HG03354 (cell line): Measurements from ENCODE around the gene BTC.
"Not testable (repeated sequence)": the region's sequence is repeated elsewhere in the genome, so short reads cannot be mapped to it uniquely, and the experiment has no call there.

Experiments
- ATAC-seq: cut with Tn5 transposase; IDR thresholded peaks from one replicate; pipeline ENCODE4 v1.9.1; 2021; ENCODE audit warnings: mild to moderate bottlenecking; ENCODE audit not compliant: unreplicated experiment, poor library complexity, severe bottlenecking

Gene BTC

DNA sequence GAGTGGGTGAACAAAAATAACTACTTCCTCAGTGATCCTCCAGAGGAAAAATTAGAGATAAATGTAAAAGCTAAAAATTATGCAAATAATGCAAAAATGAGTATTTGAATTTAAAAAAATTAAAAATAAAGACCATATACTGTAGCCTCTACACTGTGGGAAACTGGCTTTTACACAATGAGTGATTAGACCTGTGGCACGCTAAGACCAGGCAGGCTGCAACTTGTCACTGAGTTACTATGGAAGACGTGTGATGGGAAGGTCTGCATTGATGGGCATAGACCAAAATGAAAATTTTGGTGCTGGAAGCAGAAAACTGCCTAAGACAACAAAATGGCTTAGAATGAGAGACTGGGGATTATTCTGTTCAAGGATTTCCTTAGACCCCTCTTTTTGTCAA lies 30.2 kb downstream of the BTC start:
- no peak for ATAC-seq

DNA sequence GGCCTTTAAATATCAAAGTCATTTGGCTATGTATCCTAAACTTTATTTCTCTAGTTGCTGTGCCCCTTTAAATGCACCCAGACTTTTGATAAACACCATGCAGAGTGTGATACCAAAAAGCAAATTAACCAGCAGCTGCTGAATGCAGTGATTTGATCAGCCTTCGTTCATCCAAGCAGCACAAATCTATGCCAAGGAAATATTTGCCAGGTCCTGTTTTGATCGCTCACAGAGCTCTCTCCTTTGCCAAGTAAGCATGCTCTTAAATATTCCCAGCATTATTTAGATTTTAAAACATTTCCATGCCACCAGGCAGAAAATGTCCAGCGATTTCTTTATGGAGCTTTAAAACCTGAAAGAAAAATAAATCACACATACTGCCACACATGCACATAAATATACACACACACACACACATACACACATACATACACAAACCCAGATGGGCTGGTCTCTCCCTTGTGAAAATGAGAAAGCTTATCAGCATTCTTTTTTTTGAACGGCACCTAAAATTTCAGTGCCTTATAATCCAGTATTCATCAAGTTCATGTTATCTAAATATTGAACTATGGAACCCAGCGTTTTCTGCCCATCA lies 35.7 kb downstream of the BTC start:
- ATAC-seq = no peak

DNA sequence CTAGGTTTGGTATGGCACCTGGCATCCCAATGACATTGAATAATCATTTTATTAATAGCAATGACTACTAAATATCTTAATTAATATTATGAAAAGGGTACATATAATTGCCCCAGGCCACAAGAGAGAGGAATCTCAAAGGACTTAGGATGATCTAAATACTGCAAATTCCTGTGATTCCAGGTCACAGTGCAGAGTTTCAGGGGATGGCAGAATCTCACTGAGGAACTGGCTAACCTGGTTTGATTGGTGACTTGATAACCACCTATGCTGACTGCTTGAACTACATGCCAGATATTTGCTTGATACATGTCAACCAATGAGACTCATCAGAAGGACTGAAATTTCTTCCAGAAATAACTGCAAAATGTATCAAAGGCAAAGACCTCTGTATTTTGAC lies 37.2 kb downstream of the BTC start:
- ATAC-seq = no peak

DNA sequence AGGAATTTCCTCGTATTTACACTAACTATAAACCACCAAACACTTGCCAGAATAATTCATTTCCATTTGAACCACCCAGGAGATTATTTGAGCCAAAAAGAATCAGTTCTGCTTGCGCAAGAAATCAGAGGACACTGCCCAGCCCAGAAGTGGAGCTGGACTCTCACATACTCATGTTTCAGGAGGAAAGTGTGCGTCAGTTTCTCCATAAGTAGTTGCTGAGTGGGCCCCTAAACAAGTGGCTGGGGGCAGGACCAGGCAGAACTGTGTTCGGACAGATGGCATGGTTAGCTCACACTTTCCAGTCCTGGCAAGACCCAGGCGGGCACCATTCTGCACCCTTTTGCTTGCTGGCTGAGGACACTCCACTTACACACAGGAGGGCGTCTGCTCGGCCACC lies 38.8 kb downstream of the BTC start:
- no peak for ATAC-seq

DNA sequence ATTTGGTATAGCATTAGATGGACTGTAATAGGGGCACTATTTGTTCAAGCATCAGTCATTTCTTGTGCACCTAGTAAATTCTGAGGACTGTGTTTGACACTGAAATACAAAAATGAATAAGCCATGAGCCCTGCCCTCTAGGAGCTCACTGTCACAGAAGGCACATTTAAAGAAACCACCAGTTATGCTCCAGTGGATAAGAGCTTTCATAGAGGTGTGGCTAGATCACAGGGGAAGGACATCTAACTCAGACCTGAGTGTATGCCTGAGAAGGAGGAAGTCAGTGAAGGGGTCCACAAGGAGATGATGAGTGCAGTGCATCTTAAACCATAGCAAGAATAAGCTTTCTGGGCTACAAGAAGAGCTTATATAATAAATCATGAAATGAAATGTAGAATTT lies 40.1 kb downstream of the BTC start:
- no peak for ATAC-seq

DNA sequence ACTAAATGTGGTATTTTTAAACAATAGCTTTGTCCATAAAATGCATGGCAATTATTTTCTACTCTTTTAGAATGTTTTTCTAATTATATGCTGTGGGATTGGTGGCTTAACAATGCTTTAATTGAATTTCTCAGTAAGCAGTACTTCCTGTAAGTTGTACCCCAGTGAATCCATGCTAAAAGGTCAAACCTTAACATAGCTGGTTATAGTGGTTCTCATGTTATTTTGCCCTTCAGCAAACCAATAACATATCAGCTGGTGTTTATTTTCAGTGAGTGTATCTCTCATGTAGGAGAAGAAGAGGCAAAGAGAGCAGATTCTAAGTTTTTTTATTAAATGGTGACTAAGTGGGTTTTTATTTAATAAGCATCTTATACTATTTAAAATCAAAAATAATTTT lies 41.5 kb downstream of the BTC start:
- ATAC-seq = no peak

DNA sequence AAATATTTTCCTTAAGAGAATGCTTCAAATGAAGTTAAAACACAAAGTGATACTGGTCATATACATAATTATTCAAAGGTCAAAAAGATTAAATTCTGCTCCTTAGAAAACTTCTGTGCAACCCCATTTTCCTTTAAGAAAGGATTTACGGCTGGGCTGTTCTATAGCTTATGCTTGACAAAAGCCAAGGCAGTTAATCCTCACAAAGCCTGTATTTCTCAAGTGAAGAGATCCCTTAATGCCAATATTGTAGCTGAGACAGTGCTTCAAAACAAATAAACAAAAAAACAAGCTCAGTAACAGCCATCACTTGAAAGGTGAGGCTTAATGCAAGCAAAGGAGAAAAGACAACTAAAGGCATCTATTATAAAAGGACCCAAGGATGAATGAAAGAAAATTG lies 42.5 kb downstream of the BTC start:
- no peak for ATAC-seq

DNA sequence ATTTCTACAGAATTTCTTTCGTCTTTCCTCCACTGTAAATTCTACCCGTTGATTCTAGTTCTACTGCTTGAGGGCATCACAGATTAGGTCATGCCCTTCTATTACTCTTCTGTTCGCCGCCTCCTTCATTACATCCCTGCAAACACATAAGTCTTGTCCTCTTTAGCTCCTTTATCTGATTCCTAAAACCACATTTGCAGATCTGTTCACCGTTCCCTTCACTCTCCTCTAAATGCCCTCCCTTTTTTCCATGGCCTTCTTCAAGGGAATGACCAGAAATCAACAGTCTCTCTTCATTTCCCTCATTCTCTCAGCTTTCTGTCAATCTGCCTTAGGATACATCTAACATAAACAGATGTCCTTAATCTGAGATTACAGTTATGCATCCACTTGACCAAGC lies 43.1 kb downstream of the BTC start:
- no peak for ATAC-seq

DNA sequence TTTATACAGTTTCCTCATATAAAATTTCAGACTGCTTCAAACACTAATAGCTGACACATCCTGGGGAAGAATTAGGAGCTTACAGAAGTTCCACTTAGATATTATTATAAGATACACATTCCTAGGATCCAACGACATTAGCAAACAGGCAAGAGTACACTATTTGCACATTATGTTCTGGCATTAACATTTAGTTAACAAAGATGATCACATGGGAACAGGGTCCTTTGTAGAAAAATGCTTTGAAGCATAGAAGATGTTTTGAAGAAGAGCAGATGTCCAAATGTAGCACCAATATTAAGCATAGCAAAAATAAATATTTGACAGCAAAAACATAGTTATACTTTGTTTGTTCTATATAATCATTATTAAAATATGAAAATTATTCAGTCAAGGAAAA lies 52.1 kb downstream of the BTC start:
- no peak for ATAC-seq

DNA sequence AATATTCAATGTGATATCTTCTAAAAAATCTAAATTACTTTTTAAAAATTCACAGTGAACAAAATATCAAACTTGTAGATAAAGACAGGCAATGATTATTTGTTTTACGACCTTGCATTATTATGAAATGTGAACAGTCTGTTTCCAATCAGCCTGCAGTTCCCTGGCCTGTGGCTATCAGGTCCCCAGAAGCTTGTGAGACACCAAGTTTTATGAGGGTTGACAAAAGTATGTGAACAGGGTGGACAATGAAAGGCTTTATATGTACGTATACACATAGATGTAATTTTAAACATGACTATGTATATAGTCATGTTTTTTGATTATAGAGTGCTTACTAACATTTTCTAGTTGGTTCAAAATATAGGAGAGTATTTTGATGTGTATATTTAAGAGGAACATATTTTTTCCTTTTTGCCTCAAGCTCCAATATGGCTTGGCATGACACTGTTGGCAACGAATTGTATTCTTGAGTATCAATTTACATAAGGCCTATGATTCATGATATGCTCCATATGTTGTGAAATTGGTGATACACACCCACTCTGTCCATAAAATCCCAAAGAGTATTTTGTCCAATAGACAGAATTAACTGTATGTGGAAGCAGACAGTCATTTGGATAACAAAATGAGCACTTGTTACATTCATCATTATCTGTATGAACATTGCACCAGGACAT lies 55.7 kb downstream of the BTC start:
- no peak for ATAC-seq

DNA sequence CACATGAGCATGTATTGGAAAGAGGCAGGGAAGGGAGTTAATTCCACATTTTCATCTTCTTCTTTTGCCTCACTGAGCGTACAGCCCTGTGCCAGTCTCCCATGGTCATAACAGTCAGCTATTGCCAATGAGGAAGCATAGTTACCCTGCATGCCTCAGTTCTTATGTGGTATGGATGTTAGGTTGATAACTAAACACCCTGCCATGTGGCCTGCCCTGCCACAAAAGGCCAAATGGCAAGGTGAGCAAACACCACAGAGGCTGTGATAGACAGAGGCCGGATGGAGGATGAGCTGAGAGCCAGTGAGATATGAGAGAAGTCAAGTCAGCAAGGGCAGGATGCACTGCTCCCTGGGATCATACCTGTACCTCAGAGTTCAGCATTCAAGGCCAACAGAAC lies 59.3 kb downstream of the BTC start:
- no peak for ATAC-seq

DNA sequence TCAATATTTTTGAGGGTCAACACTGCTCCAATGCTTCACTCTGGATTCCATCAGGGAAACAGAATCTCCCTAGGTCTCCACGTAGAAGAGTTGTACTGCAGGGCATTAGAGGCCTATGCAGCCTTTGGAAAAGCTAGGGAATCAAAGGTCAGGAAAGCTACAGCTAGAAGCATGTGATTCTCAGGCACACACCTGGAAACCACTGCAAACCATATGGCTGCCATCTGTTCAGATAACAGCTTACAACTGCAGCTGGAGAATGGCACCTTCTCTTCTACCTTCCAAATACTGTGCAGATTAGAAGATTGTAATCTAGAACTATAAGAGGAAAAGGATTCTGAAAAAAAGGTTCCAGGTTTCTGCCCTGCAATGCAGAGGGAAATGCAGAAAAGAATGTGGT lies 60.6 kb downstream of the BTC start:
- ATAC-seq = no peak

DNA sequence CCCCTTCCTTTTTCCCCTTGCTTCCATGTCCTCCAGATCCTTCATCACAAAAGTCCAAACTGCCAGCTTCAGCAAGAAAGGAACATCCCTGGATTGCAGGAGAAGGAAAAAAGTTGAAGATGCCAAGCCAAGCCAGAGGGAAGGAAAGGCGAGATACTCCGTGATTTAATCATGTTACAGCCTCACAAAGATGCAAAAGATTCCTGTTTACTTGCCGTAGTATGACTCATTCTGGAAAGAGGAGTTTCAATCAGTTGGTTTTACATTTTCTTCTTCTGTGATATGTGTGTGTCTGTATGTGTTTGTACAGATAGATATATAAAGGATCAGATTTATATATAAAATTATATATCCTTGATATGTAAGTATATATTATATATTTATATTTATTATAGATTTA lies 69.3 kb downstream of the BTC start:
- ATAC-seq = no peak

DNA sequence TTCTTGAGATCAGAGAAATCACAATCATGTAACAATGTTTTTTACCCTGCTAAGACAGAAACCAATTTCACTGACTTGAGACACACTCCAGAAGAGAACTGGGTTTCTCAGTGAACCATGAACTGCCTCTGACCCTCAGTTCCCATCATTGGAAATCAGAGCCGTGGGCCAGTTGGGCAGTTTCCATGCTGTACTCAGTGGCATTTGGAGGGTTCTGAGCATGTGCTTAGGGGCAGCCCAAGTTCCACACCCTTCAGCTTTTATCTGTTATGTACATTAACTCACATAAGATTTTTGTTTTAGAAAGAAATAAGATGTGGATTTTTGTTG lies 77.9 kb downstream of the BTC start:
- no peak for ATAC-seq

DNA sequence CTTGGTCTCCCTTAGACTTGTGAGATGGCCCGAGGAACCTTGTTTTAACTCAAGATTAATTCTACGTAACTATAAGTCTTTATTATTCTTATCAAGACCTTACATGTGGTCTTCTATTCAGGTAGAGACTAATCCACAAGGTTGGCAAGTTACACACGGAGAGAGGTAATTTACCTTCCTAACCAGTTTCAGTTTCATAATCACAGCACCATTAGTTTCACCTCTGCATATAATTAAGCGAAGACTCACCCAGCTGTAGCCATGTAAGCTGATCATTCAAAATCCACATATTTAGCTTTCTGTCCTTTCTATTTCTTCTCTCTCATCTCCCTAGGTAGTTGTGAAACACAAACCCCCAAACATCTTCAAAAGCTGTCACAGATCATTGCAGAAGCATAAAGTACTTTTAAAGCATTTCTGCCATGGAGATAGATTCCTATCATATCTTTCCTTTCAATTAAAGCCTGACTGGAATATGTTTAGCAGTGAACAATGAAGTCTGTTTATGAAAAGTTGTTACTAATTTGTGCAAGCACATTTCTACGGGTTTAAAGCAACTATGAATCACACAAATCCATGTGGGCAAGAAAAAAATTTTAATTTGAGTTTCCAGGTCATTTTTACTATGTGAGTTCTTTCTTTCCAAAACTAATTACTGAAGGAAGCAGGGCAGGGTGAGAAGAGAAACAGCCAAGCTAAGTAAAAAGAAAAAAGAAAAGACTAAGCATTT lies 78.5 kb downstream of the BTC start:
- ATAC-seq = peak; percentile 72

DNA sequence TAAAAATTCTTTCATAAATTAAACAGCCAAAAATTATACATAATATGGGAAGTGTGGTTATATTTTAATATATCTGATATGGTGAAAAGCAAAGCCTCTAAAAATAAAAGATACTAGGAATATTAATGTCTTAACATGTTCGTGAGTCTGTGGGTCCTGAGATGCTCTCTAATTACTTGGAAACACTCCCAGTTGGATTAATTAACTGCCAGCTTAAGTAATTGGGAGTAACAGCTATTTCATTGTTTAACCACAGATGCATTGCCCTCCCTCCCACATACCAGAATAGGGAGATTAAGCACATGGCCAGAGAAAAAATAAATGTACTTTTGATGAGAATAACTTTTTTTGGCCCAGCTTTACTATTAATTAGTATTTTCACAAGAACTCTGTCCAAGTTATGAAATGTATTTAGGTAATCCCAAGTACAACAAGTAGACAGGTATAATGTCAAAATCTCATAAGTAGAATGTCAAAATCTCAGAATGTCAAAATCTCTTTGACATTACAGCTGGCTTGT lies 79.7 kb downstream of the BTC start:
- ATAC-seq = no peak

DNA sequence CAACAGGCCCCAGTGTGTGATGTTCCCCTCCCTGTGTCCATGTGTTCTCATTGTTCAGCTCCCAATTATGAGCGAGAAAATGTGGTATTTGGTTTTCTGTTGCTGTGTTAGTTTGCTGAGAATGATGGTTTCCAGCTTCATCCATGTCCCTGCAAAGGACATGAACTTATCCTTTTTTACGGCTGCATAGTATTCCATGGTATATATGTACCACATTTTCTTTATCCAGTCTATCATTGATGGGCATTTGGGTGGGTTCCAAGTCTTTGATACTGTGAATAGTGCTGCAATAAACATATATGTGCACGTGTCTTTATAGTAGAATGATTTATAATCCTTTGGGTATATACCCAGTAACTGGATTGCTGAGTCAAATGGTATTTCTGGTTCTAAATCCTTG lies 86.2 kb downstream of the BTC start:
- ATAC-seq = not testable (repeated sequence)
